Thyroid gland (tissue), 4 donors: ENCODE measurements around the gene GIT2.

ENCODE experiments used
- CTCF ChIP-seq, 6 experiments: fragments of 200-600 bp in 3 of 6; fragments of 450-650 bp in 3 of 6; sonication (generic) in 3 of 6; IDR thresholded peaks; one replicate each; pipeline ENCODE4 v1.5.1; 2016 to 2019; ENCODE audit warnings: antibody characterized with exemption in 6 of 6, mild to moderate bottlenecking in 2 of 6, inconsistent platforms in 1 of 6, moderate library complexity in 1 of 6
- POLR2A ChIP-seq, 2 donors: fragments of 450-650 bp; IDR thresholded peaks; one replicate each; pipeline ENCODE4 v1.6.1; 2017; ENCODE audit warnings: antibody characterized with exemption in 2 of 2, mild to moderate bottlenecking in 2 of 2, moderate library complexity in 1 of 2

DNA sequence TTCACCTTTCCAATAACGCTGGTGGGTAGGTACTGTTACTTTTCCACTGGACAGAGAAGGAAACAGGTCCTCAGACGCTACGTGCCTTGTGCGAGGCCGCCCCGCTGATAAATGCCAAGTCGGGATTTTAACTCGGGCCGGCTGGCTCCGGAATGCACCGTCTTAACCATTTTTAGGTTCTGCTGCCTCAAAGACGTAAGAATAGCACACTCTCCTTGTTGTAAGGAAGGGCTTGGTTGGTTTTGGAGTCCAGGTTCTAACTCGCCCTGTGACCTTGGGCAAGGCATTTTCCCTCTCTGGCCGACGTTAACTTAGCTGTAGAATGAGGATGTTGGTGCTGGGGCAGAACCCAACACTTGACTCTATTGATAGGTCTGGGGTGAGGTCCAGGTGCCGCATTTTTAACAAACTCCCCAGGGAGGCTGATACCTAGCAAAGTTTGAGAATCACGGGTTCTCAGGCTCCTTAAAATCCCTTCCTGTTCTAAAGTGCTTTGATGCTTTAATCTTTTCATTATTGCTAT lies 3.9 kb upstream of the GIT2 start:
- TF ChIP-seq CTCF (IDR thresholded peaks at IDR 0.05) (no peak), POLR2A (IDR thresholded peaks at IDR 0.05) (peak in 1 of 2 donors; percentile 50)
